H9 (cell line): ENCODE results near the gene EPB41L2. TPM values are rescaled to one million over a fixed set of nuclear protein-coding genes. Genes with fewer than 3 reads are reported as not detected.
A peak's percentile ranks its signal among the peaks of the same experiment; 100 is the strongest.

Experiments used
- DNase-seq: peaks from one replicate; pipeline ENCODE4 v3.0.0-alpha.2; 2017
- H2AFZ ChIP-seq: one replicate; pipeline ENCODE4 v1.6.1; 2013; ENCODE audit warnings: mild to moderate bottlenecking, low read length, control low read depth, moderate library complexity
- H2AK5ac ChIP-seq: 2 replicates; pipeline ENCODE4 v1.6.1; 2013; ENCODE audit warnings: low read length, control low read depth, mixed read lengths; ENCODE audit not compliant: insufficient read length
- H2BK120ac ChIP-seq: one replicate; pipeline ENCODE4 v1.6.1; 2013; ENCODE audit warnings: low read depth, mild to moderate bottlenecking, low read length, control low read depth, inconsistent platforms; ENCODE audit not compliant: poor library complexity, severe bottlenecking
- H2BK12ac ChIP-seq: 2 replicates; pipeline ENCODE4 v1.6.1; 2013; ENCODE audit warnings: low read length, control low read depth, mixed read lengths, low read depth; ENCODE audit not compliant: insufficient read length
- H2BK15ac ChIP-seq: 2 replicates; pipeline ENCODE4 v1.6.1; 2013; ENCODE audit warnings: low read depth, low read length, control low read depth
- H2BK20ac ChIP-seq: one replicate; pipeline ENCODE4 v1.6.1; 2013; ENCODE audit warnings: low read depth, mild to moderate bottlenecking, low read length, control low read depth, inconsistent platforms; ENCODE audit not compliant: poor library complexity, severe bottlenecking
- H2BK5ac ChIP-seq: 2 replicates; pipeline ENCODE4 v1.6.1; 2013; ENCODE audit warnings: low read length, control low read depth, mixed read lengths; ENCODE audit not compliant: insufficient read length
- H3K14ac ChIP-seq: 2 replicates; pipeline ENCODE4 v1.6.1; 2013; ENCODE audit warnings: low read length, control low read depth; ENCODE audit not compliant: insufficient read depth
- H3K18ac ChIP-seq: 2 replicates; pipeline ENCODE4 v1.6.1; 2013; ENCODE audit warnings: low read depth, mild to moderate bottlenecking, mixed read lengths, low read length, control low read depth; ENCODE audit not compliant: insufficient read length
- H3K23ac ChIP-seq: 2 replicates; pipeline ENCODE4 v1.6.1; 2013; ENCODE audit warnings: low read length, control low read depth, mixed read lengths, low read depth; ENCODE audit not compliant: insufficient read length
- H3K23me2 ChIP-seq: 2 replicates; pipeline ENCODE4 v1.6.1; 2013; ENCODE audit warnings: low read depth, mild to moderate bottlenecking, mixed read lengths, low read length, control low read depth; ENCODE audit not compliant: insufficient read length, poor library complexity, severe bottlenecking
- H3K27ac ChIP-seq: 2 replicates; pipeline ENCODE4 v1.5.1; 2013; ENCODE audit warnings: low read length, control low read depth, mixed read lengths, low read depth; ENCODE audit not compliant: insufficient read length
- H3K27me3 ChIP-seq: 2 replicates; pipeline ENCODE4 v1.6.1; 2013; ENCODE audit warnings: low read length, control low read depth, inconsistent platforms; ENCODE audit not compliant: insufficient read depth
- H3K4ac ChIP-seq: 2 replicates; pipeline ENCODE4 v1.6.1; 2013; ENCODE audit warnings: low read depth, mild to moderate bottlenecking, control low read depth, inconsistent platforms, low read length, moderate library complexity
- H3K4me1 ChIP-seq: 2 replicates; pipeline ENCODE4 v1.6.1; 2013; ENCODE audit warnings: low read length, control low read depth, inconsistent platforms; ENCODE audit not compliant: insufficient read depth
- H3K4me2 ChIP-seq: 2 replicates; pipeline ENCODE4 v1.6.1; 2013; ENCODE audit warnings: low read length, control low read depth, mixed read lengths; ENCODE audit not compliant: insufficient read length, insufficient read depth
- H3K56ac ChIP-seq: 2 replicates; pipeline ENCODE4 v1.6.1; 2013; ENCODE audit warnings: low read depth, mild to moderate bottlenecking, mixed read lengths, low read length, control low read depth; ENCODE audit not compliant: insufficient read length
- H3K79me1 ChIP-seq: 2 replicates; pipeline ENCODE4 v1.6.1; 2013; ENCODE audit warnings: low read depth, mild to moderate bottlenecking, moderate library complexity, low read length, control low read depth, inconsistent platforms; ENCODE audit not compliant: insufficient read depth, poor library complexity, severe bottlenecking
- H3K79me2 ChIP-seq: 2 replicates; pipeline ENCODE4 v1.6.1; 2013; ENCODE audit warnings: low read length, control low read depth, inconsistent platforms; ENCODE audit not compliant: insufficient read depth
- H3K9ac ChIP-seq: 2 replicates; pipeline ENCODE4 v1.6.1; 2013; ENCODE audit warnings: low read length, control low read depth, mixed read lengths; ENCODE audit not compliant: insufficient read length; ENCODE audit errors: extremely low read depth
- H3K9me3 ChIP-seq: one replicate; pipeline ENCODE4 v1.6.1; 2013; ENCODE audit warnings: low read depth, low read length, inconsistent platforms; ENCODE audit not compliant: control insufficient read depth
- H3T11ph ChIP-seq: one replicate; pipeline ENCODE4 v1.6.1; 2013; ENCODE audit warnings: mild to moderate bottlenecking, low read length, control low read depth, inconsistent platforms
- H4K20me1 ChIP-seq: one replicate; pipeline ENCODE4 v1.6.1; 2013; ENCODE audit not compliant: control insufficient read depth, insufficient read length, insufficient read depth
- H4K5ac ChIP-seq: 2 replicates; pipeline ENCODE4 v1.6.1; 2013; ENCODE audit warnings: low read depth, mild to moderate bottlenecking, mixed read lengths, low read length, control low read depth; ENCODE audit not compliant: insufficient read length
- H4K8ac ChIP-seq: replicated peaks from 2 replicates; pipeline ENCODE4 v1.6.1; 2013; ENCODE audit warnings: low read length, control low read depth, mixed read lengths, low read depth; ENCODE audit not compliant: insufficient read length
- H4K91ac ChIP-seq: 2 replicates; pipeline ENCODE4 v1.6.1; 2013; ENCODE audit warnings: low read depth, mild to moderate bottlenecking, moderate library complexity, mixed read lengths, low read length, control low read depth; ENCODE audit not compliant: insufficient read length
- H3K27ac Mint-ChIP-seq, 3 experiments: 2 replicates in 2 of 3; 3 replicates in 1 of 3; pipeline ENCODE4 v1.8.0; 2020 to 2021; ENCODE audit warnings: mixed read lengths in 3 of 3, mild to moderate bottlenecking in 1 of 3, moderate library complexity in 1 of 3
- H3K27me3 Mint-ChIP-seq: 2 replicates; pipeline ENCODE4 v1.8.0; 2021; ENCODE audit warnings: low read depth, mild to moderate bottlenecking, moderate library complexity, mixed read lengths
- H3K36me3 Mint-ChIP-seq, 3 experiments: 2 replicates in 2 of 3; 3 replicates in 1 of 3; pipeline ENCODE4 v1.8.0; 2020 to 2021; ENCODE audit warnings: low read depth in 3 of 3, mixed read lengths in 3 of 3; ENCODE audit not compliant: insufficient read depth in 1 of 3
- H3K4me1 Mint-ChIP-seq, 2 experiments: 2 replicates each; pipeline ENCODE4 v1.8.0; 2020; ENCODE audit warnings: mixed read lengths in 2 of 2
- H3K4me3 Mint-ChIP-seq, 2 experiments: 2 replicates in 1 of 2; 3 replicates in 1 of 2; pipeline ENCODE4 v1.8.0; 2020 to 2021; ENCODE audit warnings: mild to moderate bottlenecking in 2 of 2, mixed read lengths in 2 of 2, moderate library complexity in 1 of 2
- H3K9me3 Mint-ChIP-seq, 2 experiments: 2 replicates in 1 of 2; 3 replicates in 1 of 2; pipeline ENCODE4 v1.8.0; 2020; ENCODE audit warnings: mild to moderate bottlenecking in 2 of 2, mixed read lengths in 2 of 2, moderate library complexity in 1 of 2
- CTCF ChIP-seq: fragments of 200-600 bp; sonication (generic); conservative IDR thresholded peaks from 3 replicates; pipeline ENCODE4 v1.8.0; 2021; ENCODE audit warnings: antibody characterized with exemption, mild to moderate bottlenecking
- WGBS: extraction: QIAGEN DNeasy Blood & Tissue Kit; methylation state at CpG from one replicate; pipeline ENCODE4 v1.1.7; 2013; ENCODE audit warnings: missing lambda C conversion rate, low lambda C conversion rate, mixed read lengths; ENCODE audit not compliant: insufficient read length; ENCODE audit errors: extremely low coverage; 5-methylcytosine and 5-hydroxymethylcytosine counted together
- total RNA-seq: library from RNA; stranded (reverse); gene quantifications from 2 replicates; pipeline ENCODE4 v1.2.1, GENCODE V29; 2021

EPB41L2 gene
- total RNA-seq, 1 experiment from 2014 or later, result 90.2 TPM

DNA sequence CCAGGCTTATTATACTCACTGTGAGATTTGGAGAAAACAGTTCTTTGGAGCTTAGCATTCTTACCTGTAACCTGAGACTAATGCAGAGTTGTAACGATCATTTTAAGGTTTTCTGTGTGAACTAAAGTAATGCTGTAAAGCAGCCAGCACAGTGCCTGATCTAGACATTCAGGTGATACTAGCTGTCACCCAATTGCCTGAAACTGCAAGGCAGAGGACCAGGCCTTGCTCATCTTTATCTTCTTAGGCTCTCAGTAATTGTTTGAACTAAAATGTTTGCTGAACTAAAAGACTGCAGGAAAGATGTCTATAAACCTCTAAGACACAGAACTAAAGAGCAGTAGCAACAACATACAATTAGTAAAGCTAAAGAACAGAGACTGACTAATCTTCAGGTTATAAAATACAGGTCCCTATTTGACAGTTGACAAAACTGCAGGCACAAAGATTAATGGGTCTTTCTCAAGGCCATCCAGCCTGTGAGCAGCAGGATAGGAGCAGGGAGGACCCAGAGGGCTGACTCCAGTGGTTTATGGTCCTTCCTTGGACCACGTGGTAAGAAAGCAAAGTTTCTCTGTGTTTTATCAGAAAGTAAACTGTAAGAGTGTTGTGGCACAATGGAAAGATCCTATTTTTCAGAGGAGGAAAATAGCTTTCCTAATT lies 204.4 kb downstream of the EPB41L2 start:
- no peak overlapping the region for H3T11ph ChIP-seq
- H4K8ac ChIP-seq, result no peak overlapping the region
- peaks cover 2% of the 10 kb centered on the region; the same call in 1 of the 2 replicates for H3K4me1 ChIP-seq
- H3K27me3 Mint-ChIP-seq, result no peaks in the 10 kb centered on the region
- H4K91ac ChIP-seq, result no peak overlapping the region
- no peak overlapping the region for H2BK12ac ChIP-seq
- no peak overlapping the region for H4K5ac ChIP-seq
- no peak overlapping the region for H2AFZ ChIP-seq
- H3K9me3 ChIP-seq, result no peaks in the 10 kb centered on the region
- no peak overlapping the region for H2BK5ac ChIP-seq
- peaks cover 0 to 4% of the 10 kb centered on the region in 2 experiments; a peak in 3 of 5 replicates for H3K9me3 Mint-ChIP-seq
- H3K79me1 ChIP-seq, result no peaks in the 10 kb centered on the region
- no CpG with 5 or more reads among the region's 2 CpGs for WGBS
- H2BK120ac ChIP-seq, result no peak overlapping the region
- H3K79me2 ChIP-seq, result no peaks in the 10 kb centered on the region
- H3K4ac ChIP-seq, result no peak overlapping the region
- H3K4me3 Mint-ChIP-seq, result no peak overlapping the region
- DNase-seq, result no peak
- H2AK5ac ChIP-seq, result no peak overlapping the region
- H2BK15ac ChIP-seq, result no peak overlapping the region
- peaks cover 27 to 28% of the 10 kb centered on the region in 2 experiments for H3K4me1 Mint-ChIP-seq
- no peak for TF ChIP-seq CTCF
- H3K27ac ChIP-seq, result no peak overlapping the region
- H3K27ac Mint-ChIP-seq, result peak overlapping the region in 2 of 3 experiments; percentile 29 to 47; a peak in 3 of 7 replicates
- no peak overlapping the region for H3K9ac ChIP-seq
- no peak overlapping the region for H3K18ac ChIP-seq
- no peaks in the 10 kb centered on the region for H3K27me3 ChIP-seq
- H3K23ac ChIP-seq, result no peak overlapping the region
- H2BK20ac ChIP-seq, result no peak overlapping the region
- H3K56ac ChIP-seq, result no peak overlapping the region
- no peak overlapping the region for H3K14ac ChIP-seq
- peaks cover 6 to 13% (median 11%) of the 10 kb centered on the region in 3 experiments for H3K36me3 Mint-ChIP-seq
- H3K4me2 ChIP-seq, result no peak overlapping the region
- no peaks in the 10 kb centered on the region for H4K20me1 ChIP-seq
- H3K23me2 ChIP-seq, result no peaks in the 10 kb centered on the region
